ENCODE results near the gene SP8.
A peak's percentile ranks its signal among the peaks of the same experiment; 100 is the strongest.

Gene SP8

GRCh38 chr7:20798694-20799121, 12.0 kb upstream of the SP8 start:
- Mint-ChIP-seq H3K9me3 (no peaks in the 10 kb centered on the region), H3K4me1 (peaks cover 16% of the 10 kb centered on the region), H3K36me3 (peaks cover 7% of the 10 kb centered on the region), H3K27me3 (peaks cover 51% of the 10 kb centered on the region), H3K4me3 (peak overlapping the region; percentile 52), H3K27ac (no peak overlapping the region)
- DNase-seq = no peak
- CTCF ChIA-PET = no interaction called here

GRCh38 chr7:20798081-20798693, 11.5 kb upstream of the SP8 start:
- no peak overlapping the region for H3K27ac Mint-ChIP-seq
- no peak for DNase-seq
- CTCF ChIA-PET = no interaction called here

GRCh38 chr7:20797462-20798080, 10.9 kb upstream of the SP8 start:
- peak overlapping the region; percentile 75 for H3K4me3 Mint-ChIP-seq
- peaks cover 7% of the 10 kb centered on the region for H3K36me3 Mint-ChIP-seq
- DNase-seq = no peak
- CTCF ChIA-PET = no interaction called here
- peak overlapping the region; percentile 73 for H3K27ac Mint-ChIP-seq
- H3K27me3 Mint-ChIP-seq = peaks cover 61% of the 10 kb centered on the region
- peaks cover 16% of the 10 kb centered on the region for H3K4me1 Mint-ChIP-seq
- no peaks in the 10 kb centered on the region for H3K9me3 Mint-ChIP-seq

More at GRCh38 chr7:20798081-20798693, 11.5 kb upstream of the SP8 start:
- Mint-ChIP-seq H3K36me3 (peaks cover 7% of the 10 kb centered on the region), H3K9me3 (no peaks in the 10 kb centered on the region), H3K4me3 (peak overlapping the region; percentile 52), H3K27me3 (peaks cover 56% of the 10 kb centered on the region), H3K4me1 (peaks cover 16% of the 10 kb centered on the region)

DNA sequence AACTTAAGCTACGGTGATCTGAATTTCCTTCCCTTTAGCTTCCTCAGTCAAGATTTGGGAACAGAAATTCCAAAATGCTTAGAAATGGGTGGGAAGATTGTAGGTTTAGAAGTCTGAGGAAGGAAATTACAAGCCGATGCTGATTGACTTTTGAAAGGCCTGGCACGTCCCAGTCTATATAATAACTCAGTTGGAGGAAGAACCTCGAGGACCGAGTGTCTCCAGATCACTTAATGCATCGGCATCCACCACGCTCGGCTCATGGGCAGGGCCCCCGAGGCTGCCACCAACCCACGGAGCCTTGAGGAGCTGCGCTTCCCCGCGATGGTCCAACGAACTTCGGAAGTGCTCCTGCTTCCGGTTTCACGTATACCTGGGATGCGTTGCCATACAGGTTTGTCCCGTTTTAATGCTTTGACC, 10.4 kb upstream of the SP8 start:
- peaks cover 66% of the 10 kb centered on the region for H3K27me3 Mint-ChIP-seq
- CTCF ChIA-PET = no interaction called here

DNA sequence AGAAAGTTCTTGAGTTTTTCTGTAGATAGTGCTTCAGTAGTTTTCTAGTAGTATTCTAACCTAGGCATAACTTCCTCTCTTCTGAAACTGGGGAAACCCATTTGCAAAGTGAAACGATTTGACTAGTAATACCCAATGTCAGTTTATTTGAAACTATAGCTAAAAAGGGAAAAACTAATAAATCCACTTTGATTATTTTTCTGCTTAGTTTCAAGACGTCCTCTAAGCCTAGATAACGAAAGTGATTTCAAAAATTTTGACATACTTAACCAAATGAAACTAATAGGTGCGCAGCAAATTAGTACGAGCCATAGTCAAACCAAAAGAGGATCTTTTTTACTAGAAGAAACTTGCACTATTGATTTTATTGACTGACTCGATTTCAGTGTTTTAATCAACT, 9.8 kb upstream of the SP8 start:
- Mint-ChIP-seq H3K27me3 (peaks cover 70% of the 10 kb centered on the region), H3K27ac (no peak overlapping the region), H3K4me1 (peaks cover 16% of the 10 kb centered on the region), H3K4me3 (no peak overlapping the region), H3K9me3 (no peaks in the 10 kb centered on the region), H3K36me3 (peaks cover 10% of the 10 kb centered on the region)
- DNase-seq = no peak
- CTCF ChIA-PET = no interaction called here

More for the DNA sequence above, 10.4 kb upstream of the SP8 start:
- peaks cover 16% of the 10 kb centered on the region for H3K4me1 Mint-ChIP-seq
- no peak overlapping the region for H3K27ac Mint-ChIP-seq
- peak overlapping the region; percentile 75 for H3K4me3 Mint-ChIP-seq
- H3K36me3 Mint-ChIP-seq = peaks cover 7% of the 10 kb centered on the region
- H3K9me3 Mint-ChIP-seq = no peaks in the 10 kb centered on the region
- no peak for DNase-seq

GRCh38 chr7:20795881-20796280, 9.2 kb upstream of the SP8 start:
- no peak overlapping the region for H3K27ac Mint-ChIP-seq
- H3K4me1 Mint-ChIP-seq = peaks cover 19% of the 10 kb centered on the region
- H3K4me3 Mint-ChIP-seq = no peak overlapping the region
- H3K36me3 Mint-ChIP-seq = peaks cover 10% of the 10 kb centered on the region
- H3K9me3 Mint-ChIP-seq = no peaks in the 10 kb centered on the region
- peaks cover 76% of the 10 kb centered on the region for H3K27me3 Mint-ChIP-seq
- DNase-seq = no peak
- CTCF ChIA-PET = no interaction called here

GRCh38 chr7:20795361-20795760, 8.7 kb upstream of the SP8 start:
- Mint-ChIP-seq H3K9me3 (no peaks in the 10 kb centered on the region), H3K4me1 (peaks cover 19% of the 10 kb centered on the region), H3K27ac (no peak overlapping the region), H3K27me3 (peaks cover 81% of the 10 kb centered on the region), H3K36me3 (peaks cover 10% of the 10 kb centered on the region), H3K4me3 (no peak overlapping the region)
- DNase-seq = no peak
- CTCF ChIA-PET = no interaction called here

DNA sequence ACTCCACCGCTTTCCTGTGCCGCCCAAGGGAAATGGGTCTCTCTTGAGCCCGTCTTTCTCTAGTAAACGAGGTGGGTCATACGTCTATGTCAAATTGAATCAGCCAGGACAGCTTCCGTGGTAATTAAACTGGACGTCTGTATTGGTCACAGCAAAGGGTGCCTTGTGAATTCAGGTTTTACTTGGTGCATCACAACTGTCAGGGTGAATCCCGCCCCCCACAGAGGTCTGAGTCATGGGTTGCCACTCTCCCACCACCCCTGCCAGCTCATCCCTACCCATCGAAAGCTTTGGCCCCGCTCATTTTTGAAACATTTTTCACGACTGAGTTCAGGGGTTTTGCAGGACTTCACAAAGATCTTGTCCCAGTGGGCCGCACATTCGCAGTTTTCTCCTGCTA, 8.0 kb upstream of the SP8 start:
- Mint-ChIP-seq H3K27me3 (peaks cover 84% of the 10 kb centered on the region), H3K9me3 (no peaks in the 10 kb centered on the region), H3K36me3 (peaks cover 10% of the 10 kb centered on the region), H3K4me3 (no peak overlapping the region), H3K4me1 (peaks cover 19% of the 10 kb centered on the region), H3K27ac (no peak overlapping the region)
- DNase-seq = no peak
- CTCF ChIA-PET = interaction anchor here (0.9 to 1.6 kb wide), 2 partner anchors 8 to 17 kb away, joined by 3 read pairs; no protein-coding TSS in a partner anchor

DNA sequence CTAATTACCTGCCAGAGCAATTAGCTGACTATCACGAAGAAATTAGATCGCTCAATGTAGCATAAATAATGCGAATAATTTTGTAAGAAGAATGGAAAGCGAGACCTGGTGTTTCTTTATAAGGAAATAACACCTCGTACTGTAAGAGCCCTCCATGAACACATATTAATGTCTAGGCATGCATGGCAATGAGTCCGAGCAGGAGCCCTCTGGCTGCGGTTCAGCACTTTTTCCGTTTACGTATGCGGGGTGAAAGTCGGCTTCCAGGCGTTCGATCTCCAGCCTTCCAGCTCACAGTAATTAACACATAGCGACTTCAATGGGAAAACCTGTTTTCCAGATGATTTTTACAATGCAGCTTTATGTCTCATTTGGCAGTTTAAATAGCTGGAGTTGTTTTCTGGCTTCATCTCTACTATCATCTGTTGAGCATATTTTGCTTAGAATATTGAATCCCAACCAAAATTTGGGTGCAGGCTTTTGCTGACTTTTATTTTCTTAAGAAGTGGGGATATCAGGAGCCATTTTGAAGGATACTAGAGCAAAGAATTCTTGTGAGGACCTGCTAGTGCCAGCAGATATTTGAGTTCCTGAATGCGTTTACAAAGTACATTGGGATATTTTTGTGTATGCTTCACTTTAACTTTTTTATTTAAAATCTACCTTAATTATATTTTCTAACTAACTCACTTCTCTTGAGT, 7.2 kb upstream of the SP8 start:
- DNase-seq = no peak
- H3K27me3 Mint-ChIP-seq = peaks cover 84% of the 10 kb centered on the region
- peaks cover 14% of the 10 kb centered on the region for H3K4me1 Mint-ChIP-seq
- H3K4me3 Mint-ChIP-seq = no peak overlapping the region
- H3K27ac Mint-ChIP-seq = peak overlapping the region; percentile 24
- peaks cover 7% of the 10 kb centered on the region for H3K36me3 Mint-ChIP-seq
- H3K9me3 Mint-ChIP-seq = no peaks in the 10 kb centered on the region
- CTCF ChIA-PET = interaction anchor here (0.9 to 1.6 kb wide), 2 partner anchors 8 to 16 kb away, joined by 3 read pairs; no protein-coding TSS in a partner anchor

DNA sequence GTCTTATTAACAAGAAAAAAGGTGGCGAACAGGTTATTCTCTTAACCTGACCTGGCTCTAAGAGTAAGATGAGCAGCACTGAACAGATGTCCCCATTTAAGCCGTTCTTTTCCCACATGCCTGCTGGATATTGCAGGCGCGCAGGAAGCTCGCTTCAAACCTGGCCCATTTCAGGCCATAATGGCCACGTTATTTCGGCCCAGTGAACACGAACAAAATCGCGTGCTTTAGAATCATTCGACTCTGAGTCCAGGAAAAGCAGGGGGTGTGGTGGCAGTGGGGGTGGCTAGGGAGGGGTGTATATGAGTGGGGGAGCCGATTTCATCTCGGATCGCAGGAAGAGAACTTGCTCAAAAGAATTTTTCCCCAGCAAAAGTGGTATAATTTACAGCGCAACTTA, 6.6 kb upstream of the SP8 start:
- H3K27me3 Mint-ChIP-seq = peaks cover 86% of the 10 kb centered on the region
- CTCF ChIA-PET = interaction anchor here (1.6 kb wide), 1 partner anchor 16 kb away, joined by 3 read pairs; no protein-coding TSS in a partner anchor
- DNase-seq = no peak
- peaks cover 11% of the 10 kb centered on the region for H3K4me1 Mint-ChIP-seq
- no peaks in the 10 kb centered on the region for H3K9me3 Mint-ChIP-seq
- no peak overlapping the region for H3K27ac Mint-ChIP-seq
- H3K36me3 Mint-ChIP-seq = peaks cover 7% of the 10 kb centered on the region
- H3K4me3 Mint-ChIP-seq = no peak overlapping the region

DNA sequence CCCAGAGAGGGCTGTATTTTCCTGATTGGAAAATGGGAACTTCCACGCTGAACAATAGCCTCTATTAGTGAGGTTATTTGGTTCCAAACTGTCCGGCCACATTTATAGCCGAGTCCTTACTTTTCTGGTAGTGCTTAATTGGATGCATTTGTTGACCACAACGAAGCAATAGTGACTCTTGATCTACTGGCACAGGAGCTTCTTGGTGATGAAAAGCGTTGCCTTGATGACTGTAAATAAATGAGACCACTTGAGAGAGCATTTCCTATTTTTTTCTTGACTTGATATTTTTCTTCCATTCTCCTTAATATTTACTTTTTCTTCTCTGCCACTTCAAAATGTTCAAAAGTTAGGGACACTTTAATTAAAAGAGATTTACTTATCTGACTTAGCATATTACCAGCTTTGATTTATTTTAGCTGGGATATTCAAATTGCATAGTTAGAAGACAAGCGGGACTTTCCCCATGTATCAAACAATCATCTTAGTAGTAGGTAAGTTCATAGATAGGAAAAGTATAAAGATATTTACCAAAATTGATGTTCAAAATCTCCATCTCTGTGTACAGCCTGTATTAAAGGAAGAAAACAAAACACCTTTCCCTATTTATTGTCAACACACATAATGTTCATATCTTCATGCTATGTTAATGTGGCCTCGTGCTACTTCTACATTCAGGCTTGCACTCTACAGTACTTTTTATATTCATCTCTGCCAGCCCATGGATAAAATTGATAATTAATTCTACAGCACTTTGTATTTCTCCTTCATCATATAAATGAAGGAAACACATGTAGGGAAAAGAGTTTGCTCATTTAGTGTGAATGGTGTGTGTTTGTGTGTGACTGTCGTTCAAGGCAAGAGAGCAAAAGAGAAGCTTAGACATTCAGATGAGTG, 5.1 kb upstream of the SP8 start:
- H3K4me3 Mint-ChIP-seq = no peak overlapping the region
- no peak for DNase-seq
- CTCF ChIA-PET = no interaction called here
- H3K4me1 Mint-ChIP-seq = peaks cover 8% of the 10 kb centered on the region
- peaks cover 90% of the 10 kb centered on the region for H3K27me3 Mint-ChIP-seq
- peaks cover 5% of the 10 kb centered on the region for H3K9me3 Mint-ChIP-seq
- peaks cover 10% of the 10 kb centered on the region for H3K36me3 Mint-ChIP-seq
- peak overlapping the region; percentile 73 for H3K27ac Mint-ChIP-seq

GRCh38 chr7:20790375-20790774, 3.7 kb upstream of the SP8 start:
- peaks cover 5% of the 10 kb centered on the region for H3K9me3 Mint-ChIP-seq
- H3K4me3 Mint-ChIP-seq = no peak overlapping the region
- H3K36me3 Mint-ChIP-seq = peaks cover 15% of the 10 kb centered on the region
- H3K27ac Mint-ChIP-seq = no peak overlapping the region
- H3K27me3 Mint-ChIP-seq = peaks cover 92% of the 10 kb centered on the region
- H3K4me1 Mint-ChIP-seq = peaks cover 20% of the 10 kb centered on the region
- no peak for DNase-seq
- CTCF ChIA-PET = no interaction called here

- H3K9me3 Mint-ChIP-seq = peaks cover 7% of the 10 kb centered on the region
- CTCF ChIA-PET = no interaction called here
- peaks cover 20% of the 10 kb centered on the region for H3K36me3 Mint-ChIP-seq
- DNase-seq = no peak
- no peak overlapping the region for H3K27ac Mint-ChIP-seq
- H3K4me3 Mint-ChIP-seq = no peak overlapping the region
- peaks cover 93% of the 10 kb centered on the region for H3K27me3 Mint-ChIP-seq
- peaks cover 23% of the 10 kb centered on the region for H3K4me1 Mint-ChIP-seq
Observed at GRCh38 chr7:20788420-20788990, 1.8 kb upstream of the SP8 start.
